K562 (cell line): ENCODE data around the gene SMG9. TPM values are rescaled to one million over a fixed set of nuclear protein-coding genes. Genes with fewer than 3 reads are reported as not detected.
A peak's percentile ranks its signal among the peaks of the same experiment; 100 is the strongest.

ENCODE experiments used
- BRD4 ChIP-seq: fragments of 200-600 bp; sonication (generic); IDR thresholded peaks from 2 replicates; pipeline ENCODE4 v1.6.1; 2017; ENCODE audit warnings: inconsistent platforms
- CBX3 ChIP-seq, 2 experiments: IDR thresholded peaks; 1 replicate in 1 of 2; 2 replicates in 1 of 2; pipeline ENCODE4 v1.6.1; 2012; ENCODE audit warnings: inconsistent platforms in 2 of 2, low read length in 2 of 2, borderline replicate concordance in 1 of 2, control low read depth in 1 of 2
- CTCFL ChIP-seq: IDR thresholded peaks from 2 replicates; pipeline ENCODE4 v1.6.1; 2011; ENCODE audit warnings: borderline replicate concordance, low read depth, mild to moderate bottlenecking, moderate library complexity, low read length; ENCODE audit not compliant: insufficient read depth, poor library complexity, severe bottlenecking
- DACH1 ChIP-seq: fragments of 450-650 bp; IDR thresholded peaks from 2 replicates; pipeline ENCODE4 v1.6.1; 2018; ENCODE audit not compliant: partially characterized antibody
- DEAF1 ChIP-seq: fragments of 450-650 bp; formaldehyde crosslinking; IDR thresholded peaks from 2 replicates; pipeline ENCODE4 v1.4.0; 2020; ENCODE audit warnings: mild to moderate bottlenecking, moderate library complexity
- HINFP ChIP-seq: fragments of 450-650 bp; conservative IDR thresholded peaks from 2 replicates; pipeline ENCODE4 v1.6.1; 2016; ENCODE audit warnings: missing genetic modification characterization, low read depth, mild to moderate bottlenecking, control low read depth, missing compliant biosample characterization
- HSF4 ChIP-seq: fragments of 250-450 bp; sonication (Bioruptor Pico); IDR thresholded peaks from 2 replicates; pipeline ENCODE4 v2.1.2; 2022; ENCODE audit warnings: mild to moderate bottlenecking, moderate library complexity, borderline replicate concordance
- ILK ChIP-seq: fragments of 450-650 bp; IDR thresholded peaks from 2 replicates; pipeline ENCODE4 v1.6.1; 2016; ENCODE audit warnings: missing genetic modification characterization, low read depth, mild to moderate bottlenecking, missing compliant biosample characterization, moderate library complexity, borderline replicate concordance
- KDM1A ChIP-seq, 2 experiments: fragments of 450-650 bp; IDR thresholded peaks; 2 replicates each; pipeline ENCODE4 v1.6.1; 2016; ENCODE audit warnings: mild to moderate bottlenecking in 2 of 2
- MXI1 ChIP-seq: IDR thresholded peaks from 2 replicates; pipeline ENCODE4 v1.6.1; 2011; ENCODE audit warnings: low read depth, mild to moderate bottlenecking, improper control_type of control experiment, low read length
- NR2F6 ChIP-seq: fragments of 450-650 bp; formaldehyde crosslinking; IDR thresholded peaks from 2 replicates; pipeline ENCODE4 v1.4.0; 2020; ENCODE audit warnings: mild to moderate bottlenecking
- SUPT5H ChIP-seq: fragments of 450-650 bp; IDR thresholded peaks from 2 replicates; pipeline ENCODE4 v1.6.1; 2016
- VEZF1 ChIP-seq: fragments of 200-800 bp; sonication (Bioruptor generic); IDR thresholded peaks from 2 replicates; pipeline ENCODE4 v1.6.1; 2017; ENCODE audit warnings: missing genetic modification characterization, missing compliant biosample characterization
- ZNF212 ChIP-seq: fragments of 450-650 bp; formaldehyde crosslinking; IDR thresholded peaks from 2 replicates; pipeline ENCODE4 v1.4.0; 2020; ENCODE audit warnings: mild to moderate bottlenecking
- ZNF398 ChIP-seq: fragments of 250-450 bp; sonication (Bioruptor Pico); IDR thresholded peaks from 2 replicates; pipeline ENCODE4 v1.8.0; 2021; ENCODE audit warnings: moderate library complexity, mild to moderate bottlenecking, inconsistent platforms
- ZNF695 ChIP-seq: fragments of 450-650 bp; formaldehyde crosslinking; IDR thresholded peaks from 2 replicates; pipeline ENCODE4 v1.4.0; 2020; ENCODE audit warnings: mild to moderate bottlenecking, moderate library complexity
- ZSCAN32 ChIP-seq: fragments of 450-650 bp; formaldehyde crosslinking; IDR thresholded peaks from 2 replicates; pipeline ENCODE4 v1.4.0; 2020; ENCODE audit warnings: mild to moderate bottlenecking, moderate library complexity
- polyA plus RNA-seq, 8 experiments: library from polyadenylated mRNA; depleted of rRNA in 4 of 8; stranded (reverse) in 5 of 8; unstranded in 3 of 8; fragments of >200 nt; fragmentation: Nextera tagmentation in 2 of 8; fragmentation: Illumina TruSeq in 1 of 8; extraction: Ambion mirVana in 2 of 8; extraction: Trizol in 1 of 8; gene quantifications; 2 replicates each; pipeline versions ENCODE4 v1.2.1 to v1.2.3, GENCODE V29; 2011 to 2014; ENCODE audit warnings: inconsistent platforms in 1 of 8, missing spikeins in 1 of 8
- total RNA-seq, 7 experiments: library from RNA; depleted of rRNA in 6 of 7; stranded (reverse); fragments of >200 nt in 6 of 7; fragmentation: Illumina TruSeq in 2 of 7; extraction: Trizol in 2 of 7; gene quantifications; 2 replicates each; pipeline versions ENCODE4 v1.2.1 to v1.2.3, GENCODE V29; 2011 to 2021; ENCODE audit warnings: low replicate concordance in 1 of 7

SMG9 gene
- total and polyA plus RNA-seq, 9 of the 15 experiments (the other 6 are each of a cell fraction or from before 2014, with no cell fraction given), result 1.7 to 79.7 (median 40.2) TPM

GRCh38 chr19:43754503-43755255 lies at the start of gene SMG9 (continued):
- TF ChIP-seq VEZF1 (CRISPR knock-in tag) (peak; percentile 91), ZNF398 (CRISPR knock-in tag) (no peak), HINFP (tag) (no peak), NR2F6 (CRISPR knock-in tag) (no peak), ZSCAN32 (no peak), DEAF1 (no peak), SUPT5H (peak; percentile 98), ZNF212 (CRISPR knock-in tag) (no peak), CBX3 (IDR thresholded peaks at IDR 0.05; ENCODE audit: borderline replicate concordance in 1 of 2, low read length in 2 of 2) (peak in 1 of 2 experiments; percentile 8; a peak in 1 of 3 replicates), CTCFL (no peak), KDM1A (IDR thresholded peaks at IDR 0.05) (no peak), DACH1 (no peak), ZNF695 (no peak), ILK (no peak), BRD4 (no peak), MXI1 (no peak), HSF4 (CRISPR knock-in tag) (no peak)
